WTC11 (cell line): ENCODE measurements around the gene MAP3K21. TPM values are rescaled to one million over a fixed set of nuclear protein-coding genes. Genes with fewer than 3 reads are reported as not detected.

ENCODE experiments used
- ATAC-seq: fragments of 200-7000 bp; cut with Tn5 transposase; 2 replicates; pipeline ENCODE4 v1.10.0; 2021; ENCODE audit warnings: mild to moderate bottlenecking, moderate library complexity
- CTCF ChIA-PET: fragments of 300-600 bp; sonication (Branson Sonifier 250); formaldehyde crosslinking; loops from one replicate; lab custom pipeline; 2021; ENCODE audit warnings: antibody characterized with exemption; lab: Charles Lee
- POLR2A ChIA-PET: fragments of 350-600 bp; sonication (Branson Sonifier 250); formaldehyde crosslinking; loops from one replicate; lab custom pipeline; 2021; ENCODE audit warnings: antibody characterized with exemption; lab: Charles Lee
- DNase-seq: peaks from one replicate; pipeline ENCODE4 v3.0.0; 2021; ENCODE audit warnings: low spot score
- H3K27ac Mint-ChIP-seq: 2 replicates; pipeline ENCODE4 v1.8.0; 2021; ENCODE audit warnings: mixed read lengths
- H3K27me3 Mint-ChIP-seq: 2 replicates; pipeline ENCODE4 v1.8.0; 2021; ENCODE audit warnings: low read depth, mild to moderate bottlenecking, moderate library complexity, mixed read lengths
- H3K36me3 Mint-ChIP-seq: 2 replicates; pipeline ENCODE4 v1.8.0; 2021; ENCODE audit warnings: mixed read lengths
- H3K4me1 Mint-ChIP-seq: 2 replicates; pipeline ENCODE4 v1.8.0; 2022; ENCODE audit warnings: mixed read lengths
- H3K4me3 Mint-ChIP-seq: 2 replicates; pipeline ENCODE4 v1.8.0; 2021; ENCODE audit warnings: mild to moderate bottlenecking, moderate library complexity, mixed read lengths
- H3K9me3 Mint-ChIP-seq: 2 replicates; pipeline ENCODE4 v1.8.0; 2021; ENCODE audit warnings: mixed read lengths
- ATF1 ChIP-seq: sonication (generic); formaldehyde crosslinking; IDR thresholded peaks from 2 replicates; pipeline ENCODE4 v1.8.1; 2023; ENCODE audit warnings: mild to moderate bottlenecking, moderate library complexity, missing genetic modification reagents
- CREM ChIP-seq: sonication (generic); formaldehyde crosslinking; IDR thresholded peaks from 2 replicates; pipeline ENCODE4 v1.8.1; 2022; ENCODE audit warnings: mild to moderate bottlenecking, missing genetic modification reagents, moderate library complexity
- JAZF1 ChIP-seq: fragments of 250-450 bp; sonication (Bioruptor Pico); IDR thresholded peaks from 2 replicates; pipeline ENCODE4 v1.9.0; 2021; ENCODE audit warnings: moderate library complexity, mild to moderate bottlenecking, inconsistent platforms
- JUN ChIP-seq: sonication (generic); formaldehyde crosslinking; IDR thresholded peaks from 2 replicates; pipeline ENCODE4 v1.8.0; 2023; ENCODE audit warnings: mild to moderate bottlenecking, missing genetic modification reagents
- MXD4 ChIP-seq: fragments of 250-450 bp; sonication (Bioruptor Pico); IDR thresholded peaks from 2 replicates; pipeline ENCODE4 v1.8.0; 2021; ENCODE audit warnings: mild to moderate bottlenecking, moderate library complexity, borderline replicate concordance
- OVOL2 ChIP-seq: fragments of 250-450 bp; sonication (Bioruptor Pico); IDR thresholded peaks from 2 replicates; pipeline ENCODE4 v1.9.0; 2021; ENCODE audit warnings: mild to moderate bottlenecking, borderline replicate concordance
- TEAD4 ChIP-seq: sonication (generic); formaldehyde crosslinking; IDR thresholded peaks from 2 replicates; pipeline ENCODE4 v1.8.0; 2022; ENCODE audit warnings: mild to moderate bottlenecking, missing genetic modification reagents
- total RNA-seq: library from RNA; stranded (reverse); gene quantifications from 3 replicates; pipeline ENCODE4 v1.2.3, GENCODE V29; 2021
- TF ChIP-seq, protein P1 (sequence below): fragments of 250-450 bp; sonication (Bioruptor Pico); IDR thresholded peaks from 2 replicates; pipeline ENCODE4 v1.9.0; 2021; ENCODE audit warnings: mild to moderate bottlenecking, borderline replicate concordance
- TF ChIP-seq, protein P2 (sequence below): fragments of 250-450 bp; sonication (Bioruptor Pico); IDR thresholded peaks from 2 replicates; pipeline ENCODE4 v1.9.0; 2021; ENCODE audit warnings: mild to moderate bottlenecking
- TF ChIP-seq, protein P3 (sequence below): sonication (generic); formaldehyde crosslinking; IDR thresholded peaks from 2 replicates; pipeline ENCODE4 v1.8.1; 2023; ENCODE audit warnings: mild to moderate bottlenecking, missing genetic modification reagents
- TF ChIP-seq, protein P4 (sequence below): fragments of 250-450 bp; sonication (Bioruptor Pico); conservative IDR thresholded peaks from 2 replicates; pipeline ENCODE4 v1.9.0; 2021; ENCODE audit warnings: mild to moderate bottlenecking
- TF ChIP-seq, protein P5 (sequence below): sonication (generic); formaldehyde crosslinking; IDR thresholded peaks from 2 replicates; pipeline ENCODE4 v1.8.0; 2023; ENCODE audit warnings: missing genetic modification reagents
- TF ChIP-seq, protein P6 (sequence below): sonication (generic); formaldehyde crosslinking; IDR thresholded peaks from 2 replicates; pipeline ENCODE4 v1.8.1; 2022; ENCODE audit warnings: mild to moderate bottlenecking, missing genetic modification reagents, moderate library complexity, borderline replicate concordance
- TF ChIP-seq, protein P7 (sequence below): sonication (generic); formaldehyde crosslinking; IDR thresholded peaks from 2 replicates; pipeline ENCODE4 v1.8.1; 2023; ENCODE audit warnings: mild to moderate bottlenecking, moderate library complexity, missing genetic modification reagents

Gene MAP3K21
- total RNA-seq, 1 experiment from 2014 or later, result 24.0 TPM

DNA sequence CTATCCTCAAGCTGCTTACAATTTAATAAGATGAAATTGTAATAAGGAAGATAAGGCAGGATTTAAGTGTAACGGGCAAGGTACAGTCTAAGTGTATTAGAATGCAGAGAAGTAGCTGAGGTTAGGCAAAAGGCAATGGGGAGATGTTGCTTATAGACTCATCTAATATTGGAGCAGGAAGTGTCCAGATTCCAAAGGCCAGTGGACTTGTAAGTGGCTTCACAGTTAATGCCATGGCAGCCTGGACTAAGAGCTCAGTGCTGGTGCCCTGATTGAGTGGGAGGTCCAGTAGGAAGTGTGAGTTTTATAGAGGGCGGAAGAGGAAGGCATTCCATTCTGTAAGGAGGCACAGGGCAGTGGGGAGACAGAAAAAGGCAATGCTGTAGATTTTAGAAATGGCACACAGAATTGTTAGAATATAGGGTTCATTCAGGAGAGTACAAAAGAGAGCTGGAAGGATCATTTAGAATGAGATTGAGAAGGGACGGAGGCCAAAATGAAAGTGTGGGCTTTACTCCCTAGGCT is 12.6 kb downstream of the MAP3K21 start:
- no peak for DNase-seq
- POLR2A ChIA-PET, result interaction anchor here (1.5 kb wide), 1 partner anchor 12 kb away, joined by 6 read pairs; the partner anchor contains the start of gene MAP3K21
- CTCF ChIA-PET, result interaction anchor here (2.1 kb wide), 1 partner anchor 25 kb away, joined by 6 read pairs; no protein-coding TSS in a partner anchor
- H3K27me3 Mint-ChIP-seq, result no peaks in the 10 kb centered on the region
- no peak for TF ChIP-seq CREM (CRISPR knock-in tag)
- TF ChIP-seq TEAD4 (CRISPR knock-in tag), result no peak
- TF ChIP-seq, protein P1, sequence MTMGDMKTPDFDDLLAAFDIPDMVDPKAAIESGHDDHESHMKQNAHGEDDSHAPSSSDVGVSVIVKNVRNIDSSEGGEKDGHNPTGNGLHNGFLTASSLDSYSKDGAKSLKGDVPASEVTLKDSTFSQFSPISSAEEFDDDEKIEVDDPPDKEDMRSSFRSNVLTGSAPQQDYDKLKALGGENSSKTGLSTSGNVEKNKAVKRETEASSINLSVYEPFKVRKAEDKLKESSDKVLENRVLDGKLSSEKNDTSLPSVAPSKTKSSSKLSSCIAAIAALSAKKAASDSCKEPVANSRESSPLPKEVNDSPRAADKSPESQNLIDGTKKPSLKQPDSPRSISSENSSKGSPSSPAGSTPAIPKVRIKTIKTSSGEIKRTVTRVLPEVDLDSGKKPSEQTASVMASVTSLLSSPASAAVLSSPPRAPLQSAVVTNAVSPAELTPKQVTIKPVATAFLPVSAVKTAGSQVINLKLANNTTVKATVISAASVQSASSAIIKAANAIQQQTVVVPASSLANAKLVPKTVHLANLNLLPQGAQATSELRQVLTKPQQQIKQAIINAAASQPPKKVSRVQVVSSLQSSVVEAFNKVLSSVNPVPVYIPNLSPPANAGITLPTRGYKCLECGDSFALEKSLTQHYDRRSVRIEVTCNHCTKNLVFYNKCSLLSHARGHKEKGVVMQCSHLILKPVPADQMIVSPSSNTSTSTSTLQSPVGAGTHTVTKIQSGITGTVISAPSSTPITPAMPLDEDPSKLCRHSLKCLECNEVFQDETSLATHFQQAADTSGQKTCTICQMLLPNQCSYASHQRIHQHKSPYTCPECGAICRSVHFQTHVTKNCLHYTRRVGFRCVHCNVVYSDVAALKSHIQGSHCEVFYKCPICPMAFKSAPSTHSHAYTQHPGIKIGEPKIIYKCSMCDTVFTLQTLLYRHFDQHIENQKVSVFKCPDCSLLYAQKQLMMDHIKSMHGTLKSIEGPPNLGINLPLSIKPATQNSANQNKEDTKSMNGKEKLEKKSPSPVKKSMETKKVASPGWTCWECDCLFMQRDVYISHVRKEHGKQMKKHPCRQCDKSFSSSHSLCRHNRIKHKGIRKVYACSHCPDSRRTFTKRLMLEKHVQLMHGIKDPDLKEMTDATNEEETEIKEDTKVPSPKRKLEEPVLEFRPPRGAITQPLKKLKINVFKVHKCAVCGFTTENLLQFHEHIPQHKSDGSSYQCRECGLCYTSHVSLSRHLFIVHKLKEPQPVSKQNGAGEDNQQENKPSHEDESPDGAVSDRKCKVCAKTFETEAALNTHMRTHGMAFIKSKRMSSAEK (CRISPR knock-in tag), result no peak
- TF ChIP-seq, all 79 proteins: peak for 0
- Mint-ChIP-seq H3K4me3 (no peak overlapping the region), H3K36me3 (peaks cover 12% of the 10 kb centered on the region), H3K4me1 (peaks cover 36% of the 10 kb centered on the region), H3K9me3 (peaks cover 15% of the 10 kb centered on the region), H3K27ac (peak overlapping the region; percentile 8)
- ATAC-seq, result no peak; the same call in 1 of the 2 replicates

DNA sequence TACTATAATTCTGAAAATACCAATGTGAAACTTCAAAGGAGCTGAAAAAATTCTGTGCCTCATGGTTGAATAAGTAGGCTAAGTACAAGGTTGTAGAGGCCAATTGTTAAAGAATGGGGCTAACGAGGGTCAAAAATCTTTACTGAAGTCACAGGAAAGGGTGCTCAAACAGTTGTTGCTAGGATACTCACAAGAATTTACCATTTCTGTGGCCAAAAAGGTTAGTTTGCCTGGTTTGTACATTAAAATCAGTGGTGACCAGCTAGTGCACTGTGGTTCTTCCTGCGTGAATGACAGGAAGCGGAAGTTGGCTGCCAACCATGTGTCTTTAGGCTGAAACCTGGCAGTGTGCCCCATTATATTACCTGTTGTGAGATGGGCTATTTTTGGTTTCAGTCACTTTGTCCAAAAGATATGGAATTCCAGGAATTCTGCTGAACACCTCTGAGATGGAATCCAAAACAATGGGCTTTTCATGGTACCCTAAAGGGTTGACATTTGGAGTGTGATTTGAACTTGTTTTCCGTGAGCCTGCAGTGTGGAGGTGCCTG is 13.5 kb downstream of the MAP3K21 start:
- peak; percentile 28; the same call in 1 of the 2 replicates for ATAC-seq
- no peak for TF ChIP-seq OVOL2 (CRISPR knock-in tag)
- no peak for TF ChIP-seq TEAD4 (CRISPR knock-in tag)
- TF ChIP-seq CREM (CRISPR knock-in tag), result no peak
- no peak for TF ChIP-seq JUN (CRISPR knock-in tag)
- TF ChIP-seq, protein P2, sequence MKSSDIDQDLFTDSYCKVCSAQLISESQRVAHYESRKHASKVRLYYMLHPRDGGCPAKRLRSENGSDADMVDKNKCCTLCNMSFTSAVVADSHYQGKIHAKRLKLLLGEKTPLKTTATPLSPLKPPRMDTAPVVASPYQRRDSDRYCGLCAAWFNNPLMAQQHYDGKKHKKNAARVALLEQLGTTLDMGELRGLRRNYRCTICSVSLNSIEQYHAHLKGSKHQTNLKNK, result no peak
- TF ChIP-seq, protein P3, sequence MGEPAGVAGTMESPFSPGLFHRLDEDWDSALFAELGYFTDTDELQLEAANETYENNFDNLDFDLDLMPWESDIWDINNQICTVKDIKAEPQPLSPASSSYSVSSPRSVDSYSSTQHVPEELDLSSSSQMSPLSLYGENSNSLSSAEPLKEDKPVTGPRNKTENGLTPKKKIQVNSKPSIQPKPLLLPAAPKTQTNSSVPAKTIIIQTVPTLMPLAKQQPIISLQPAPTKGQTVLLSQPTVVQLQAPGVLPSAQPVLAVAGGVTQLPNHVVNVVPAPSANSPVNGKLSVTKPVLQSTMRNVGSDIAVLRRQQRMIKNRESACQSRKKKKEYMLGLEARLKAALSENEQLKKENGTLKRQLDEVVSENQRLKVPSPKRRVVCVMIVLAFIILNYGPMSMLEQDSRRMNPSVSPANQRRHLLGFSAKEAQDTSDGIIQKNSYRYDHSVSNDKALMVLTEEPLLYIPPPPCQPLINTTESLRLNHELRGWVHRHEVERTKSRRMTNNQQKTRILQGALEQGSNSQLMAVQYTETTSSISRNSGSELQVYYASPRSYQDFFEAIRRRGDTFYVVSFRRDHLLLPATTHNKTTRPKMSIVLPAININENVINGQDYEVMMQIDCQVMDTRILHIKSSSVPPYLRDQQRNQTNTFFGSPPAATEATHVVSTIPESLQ, result no peak
- TF ChIP-seq ATF1 (CRISPR knock-in tag), result no peak
- TF ChIP-seq, protein P4, sequence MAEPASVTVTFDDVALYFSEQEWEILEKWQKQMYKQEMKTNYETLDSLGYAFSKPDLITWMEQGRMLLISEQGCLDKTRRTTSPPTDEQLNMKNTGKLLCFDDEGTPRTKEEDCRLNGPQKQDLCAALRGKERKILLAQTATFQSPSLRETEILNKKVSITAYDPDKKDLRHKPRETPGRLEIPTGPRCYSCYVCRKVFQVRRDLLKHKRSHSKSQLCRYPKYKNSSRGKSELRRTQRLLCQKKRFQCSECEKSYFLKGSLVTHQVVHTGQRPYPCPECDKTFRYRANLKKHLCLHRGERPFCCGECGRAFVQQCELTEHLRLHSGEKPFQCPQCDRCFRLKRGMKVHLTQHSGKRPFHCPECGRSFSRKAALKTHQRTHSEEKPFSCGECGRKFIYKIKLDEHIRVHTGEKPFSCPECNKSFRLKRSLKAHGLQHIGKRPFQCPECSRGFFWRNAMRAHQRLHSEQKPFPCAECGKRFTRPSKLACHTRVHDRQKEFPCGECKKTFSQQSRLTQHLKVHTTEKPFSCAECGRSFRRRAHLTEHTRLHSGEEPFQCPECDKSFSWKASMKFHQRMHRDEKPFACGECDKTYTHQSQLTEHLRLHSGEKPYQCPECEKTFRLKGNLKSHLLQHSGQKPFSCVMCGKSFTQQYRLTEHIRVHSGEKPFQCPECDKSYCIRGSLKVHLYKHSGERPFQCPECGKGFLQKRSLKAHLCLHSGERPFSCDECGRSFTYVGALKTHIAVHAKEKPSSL, result no peak
- no peak for TF ChIP-seq JAZF1 (CRISPR knock-in tag)
- TF ChIP-seq, protein P5, sequence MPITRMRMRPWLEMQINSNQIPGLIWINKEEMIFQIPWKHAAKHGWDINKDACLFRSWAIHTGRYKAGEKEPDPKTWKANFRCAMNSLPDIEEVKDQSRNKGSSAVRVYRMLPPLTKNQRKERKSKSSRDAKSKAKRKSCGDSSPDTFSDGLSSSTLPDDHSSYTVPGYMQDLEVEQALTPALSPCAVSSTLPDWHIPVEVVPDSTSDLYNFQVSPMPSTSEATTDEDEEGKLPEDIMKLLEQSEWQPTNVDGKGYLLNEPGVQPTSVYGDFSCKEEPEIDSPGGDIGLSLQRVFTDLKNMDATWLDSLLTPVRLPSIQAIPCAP (CRISPR knock-in tag), result no peak
- TF ChIP-seq, protein P6, sequence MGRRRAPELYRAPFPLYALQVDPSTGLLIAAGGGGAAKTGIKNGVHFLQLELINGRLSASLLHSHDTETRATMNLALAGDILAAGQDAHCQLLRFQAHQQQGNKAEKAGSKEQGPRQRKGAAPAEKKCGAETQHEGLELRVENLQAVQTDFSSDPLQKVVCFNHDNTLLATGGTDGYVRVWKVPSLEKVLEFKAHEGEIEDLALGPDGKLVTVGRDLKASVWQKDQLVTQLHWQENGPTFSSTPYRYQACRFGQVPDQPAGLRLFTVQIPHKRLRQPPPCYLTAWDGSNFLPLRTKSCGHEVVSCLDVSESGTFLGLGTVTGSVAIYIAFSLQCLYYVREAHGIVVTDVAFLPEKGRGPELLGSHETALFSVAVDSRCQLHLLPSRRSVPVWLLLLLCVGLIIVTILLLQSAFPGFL (CRISPR knock-in tag), result no peak
- TF ChIP-seq, protein P7, sequence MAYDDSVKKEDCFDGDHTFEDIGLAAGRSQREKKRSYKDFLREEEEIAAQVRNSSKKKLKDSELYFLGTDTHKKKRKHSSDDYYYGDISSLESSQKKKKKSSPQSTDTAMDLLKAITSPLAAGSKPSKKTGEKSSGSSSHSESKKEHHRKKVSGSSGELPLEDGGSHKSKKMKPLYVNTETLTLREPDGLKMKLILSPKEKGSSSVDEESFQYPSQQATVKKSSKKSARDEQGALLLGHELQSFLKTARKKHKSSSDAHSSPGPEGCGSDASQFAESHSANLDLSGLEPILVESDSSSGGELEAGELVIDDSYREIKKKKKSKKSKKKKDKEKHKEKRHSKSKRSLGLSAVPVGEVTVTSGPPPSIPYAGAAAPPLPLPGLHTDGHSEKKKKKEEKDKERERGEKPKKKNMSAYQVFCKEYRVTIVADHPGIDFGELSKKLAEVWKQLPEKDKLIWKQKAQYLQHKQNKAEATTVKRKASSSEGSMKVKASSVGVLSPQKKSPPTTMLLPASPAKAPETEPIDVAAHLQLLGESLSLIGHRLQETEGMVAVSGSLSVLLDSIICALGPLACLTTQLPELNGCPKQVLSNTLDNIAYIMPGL (CRISPR knock-in tag), result no peak
- no peak for TF ChIP-seq MXD4 (CRISPR knock-in tag)
- no peak for DNase-seq
- H3K4me1 Mint-ChIP-seq, result peaks cover 36% of the 10 kb centered on the region
- ChIA-PET POLR2A (interaction anchor here (1.5 kb wide), 1 partner anchor 13 kb away, joined by 6 read pairs; the partner anchor contains the start of gene MAP3K21), CTCF (interaction anchor here (2.1 kb wide), 1 partner anchor 24 kb away, joined by 6 read pairs; no protein-coding TSS in a partner anchor)
- peaks cover 15% of the 10 kb centered on the region for H3K9me3 Mint-ChIP-seq
- no peaks in the 10 kb centered on the region for H3K27me3 Mint-ChIP-seq
- peak overlapping the region; percentile 73; the same call in 1 of the 2 replicates for H3K27ac Mint-ChIP-seq
- peaks cover 14% of the 10 kb centered on the region for H3K36me3 Mint-ChIP-seq
- no peak overlapping the region for H3K4me3 Mint-ChIP-seq
